HepG2 (cell line): ENCODE results near the gene COASY. TPM values are rescaled to one million over a fixed set of nuclear protein-coding genes. Genes with fewer than 3 reads are reported as not detected.

Experiments
- ARNTL ChIP-seq: sonication (generic); formaldehyde crosslinking; IDR thresholded peaks from 2 replicates; pipeline ENCODE4 v1.4.0; 2020; ENCODE audit warnings: mild to moderate bottlenecking, missing genetic modification reagents
- MTF1 ChIP-seq: sonication (generic); formaldehyde crosslinking; IDR thresholded peaks from 2 replicates; pipeline ENCODE4 v1.5.0; 2020; ENCODE audit warnings: missing genetic modification reagents
- PHF21A ChIP-seq: sonication (generic); formaldehyde crosslinking; IDR thresholded peaks from 2 replicates; pipeline ENCODE4 v1.5.0; 2020; ENCODE audit warnings: mild to moderate bottlenecking, missing genetic modification reagents
- SRSF4 ChIP-seq: fragments of 200-400 bp; formaldehyde crosslinking; IDR thresholded peaks from one replicate; pipeline ENCODE4 v1.6.1; 2018; ENCODE audit warnings: mild to moderate bottlenecking, low read depth, low read length, moderate library complexity; ENCODE audit not compliant: poor library complexity, severe bottlenecking
- U2AF2 ChIP-seq: fragments of 200-400 bp; formaldehyde crosslinking; IDR thresholded peaks from 2 replicates; pipeline ENCODE4 v1.6.1; 2017; ENCODE audit warnings: low read depth, mild to moderate bottlenecking, low read length
- ZBTB2 ChIP-seq: sonication (generic); formaldehyde crosslinking; IDR thresholded peaks from 2 replicates; pipeline ENCODE4 v1.8.0; 2022; ENCODE audit warnings: low read depth, missing genetic modification reagents
- ZBTB37 ChIP-seq: sonication (generic); formaldehyde crosslinking; IDR thresholded peaks from 2 replicates; pipeline ENCODE4 v1.4.0; 2020; ENCODE audit warnings: mild to moderate bottlenecking, missing genetic modification reagents
- ZNF225 ChIP-seq: sonication (generic); formaldehyde crosslinking; IDR thresholded peaks from 2 replicates; pipeline ENCODE4 v1.4.0; 2020; ENCODE audit warnings: mild to moderate bottlenecking, missing genetic modification reagents
- ZNF549 ChIP-seq: sonication (generic); formaldehyde crosslinking; IDR thresholded peaks from 2 replicates; pipeline ENCODE4 v1.5.0; 2020; ENCODE audit warnings: missing genetic modification reagents
- ZNF563 ChIP-seq: sonication (generic); formaldehyde crosslinking; IDR thresholded peaks from 2 replicates; pipeline ENCODE4 v1.8.0; 2022; ENCODE audit warnings: mild to moderate bottlenecking, moderate library complexity, missing genetic modification reagents
- polyA plus RNA-seq, 8 experiments: library from polyadenylated mRNA; depleted of rRNA in 3 of 8; stranded (reverse) in 7 of 8; unstranded in 1 of 8; fragments of >200 nt; fragmentation: Illumina TruSeq in 4 of 8; extraction: Trizol in 4 of 8; gene quantifications; 2 replicates each; pipeline versions ENCODE4 v1.2.1 to v1.2.3, GENCODE V29; 2011 to 2016; ENCODE audit warnings: low read depth in 4 of 8, missing spikeins in 1 of 8, mixed read lengths in 1 of 8; ENCODE audit not compliant: insufficient read depth in 1 of 8
- total RNA-seq, 5 experiments: library from RNA; depleted of rRNA; stranded (reverse); fragments of >200 nt; fragmentation: Illumina TruSeq; extraction: Trizol; gene quantifications; 2 replicates each; pipeline ENCODE4 v1.2.3, GENCODE V29; 2016; ENCODE audit warnings: low read depth in 1 of 5
- TF ChIP-seq, protein P1 (sequence below): sonication (generic); formaldehyde crosslinking; IDR thresholded peaks from 2 replicates; pipeline ENCODE4 v1.4.0; 2020; ENCODE audit warnings: missing genetic modification reagents
- TF ChIP-seq, protein P2 (sequence below): fragments of 450-650 bp; IDR thresholded peaks from 2 replicates; pipeline ENCODE4 v1.6.1; 2016
- TF ChIP-seq, protein P3 (sequence below): sonication (generic); formaldehyde crosslinking; IDR thresholded peaks from 2 replicates; pipeline ENCODE4 v1.4.0; 2020; ENCODE audit warnings: missing genetic modification reagents, borderline replicate concordance

Gene COASY
- total and polyA plus RNA-seq, 2 of the 13 experiments (the other 11 are each of a cell fraction or from before 2014, with no cell fraction given), result 90.7 to 125 TPM

- TF ChIP-seq, protein P1, sequence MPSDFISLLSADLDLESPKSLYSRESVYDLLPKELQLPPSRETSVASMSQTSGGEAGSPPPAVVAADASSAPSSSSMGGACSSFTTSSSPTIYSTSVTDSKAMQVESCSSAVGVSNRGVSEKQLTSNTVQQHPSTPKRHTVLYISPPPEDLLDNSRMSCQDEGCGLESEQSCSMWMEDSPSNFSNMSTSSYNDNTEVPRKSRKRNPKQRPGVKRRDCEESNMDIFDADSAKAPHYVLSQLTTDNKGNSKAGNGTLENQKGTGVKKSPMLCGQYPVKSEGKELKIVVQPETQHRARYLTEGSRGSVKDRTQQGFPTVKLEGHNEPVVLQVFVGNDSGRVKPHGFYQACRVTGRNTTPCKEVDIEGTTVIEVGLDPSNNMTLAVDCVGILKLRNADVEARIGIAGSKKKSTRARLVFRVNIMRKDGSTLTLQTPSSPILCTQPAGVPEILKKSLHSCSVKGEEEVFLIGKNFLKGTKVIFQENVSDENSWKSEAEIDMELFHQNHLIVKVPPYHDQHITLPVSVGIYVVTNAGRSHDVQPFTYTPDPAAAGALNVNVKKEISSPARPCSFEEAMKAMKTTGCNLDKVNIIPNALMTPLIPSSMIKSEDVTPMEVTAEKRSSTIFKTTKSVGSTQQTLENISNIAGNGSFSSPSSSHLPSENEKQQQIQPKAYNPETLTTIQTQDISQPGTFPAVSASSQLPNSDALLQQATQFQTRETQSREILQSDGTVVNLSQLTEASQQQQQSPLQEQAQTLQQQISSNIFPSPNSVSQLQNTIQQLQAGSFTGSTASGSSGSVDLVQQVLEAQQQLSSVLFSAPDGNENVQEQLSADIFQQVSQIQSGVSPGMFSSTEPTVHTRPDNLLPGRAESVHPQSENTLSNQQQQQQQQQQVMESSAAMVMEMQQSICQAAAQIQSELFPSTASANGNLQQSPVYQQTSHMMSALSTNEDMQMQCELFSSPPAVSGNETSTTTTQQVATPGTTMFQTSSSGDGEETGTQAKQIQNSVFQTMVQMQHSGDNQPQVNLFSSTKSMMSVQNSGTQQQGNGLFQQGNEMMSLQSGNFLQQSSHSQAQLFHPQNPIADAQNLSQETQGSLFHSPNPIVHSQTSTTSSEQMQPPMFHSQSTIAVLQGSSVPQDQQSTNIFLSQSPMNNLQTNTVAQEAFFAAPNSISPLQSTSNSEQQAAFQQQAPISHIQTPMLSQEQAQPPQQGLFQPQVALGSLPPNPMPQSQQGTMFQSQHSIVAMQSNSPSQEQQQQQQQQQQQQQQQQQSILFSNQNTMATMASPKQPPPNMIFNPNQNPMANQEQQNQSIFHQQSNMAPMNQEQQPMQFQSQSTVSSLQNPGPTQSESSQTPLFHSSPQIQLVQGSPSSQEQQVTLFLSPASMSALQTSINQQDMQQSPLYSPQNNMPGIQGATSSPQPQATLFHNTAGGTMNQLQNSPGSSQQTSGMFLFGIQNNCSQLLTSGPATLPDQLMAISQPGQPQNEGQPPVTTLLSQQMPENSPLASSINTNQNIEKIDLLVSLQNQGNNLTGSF, result no peak
- TF ChIP-seq ZNF225 (no peak), ZNF549 (CRISPR knock-in tag) (no peak), ARNTL (no peak), ZNF563 (CRISPR knock-in tag) (no peak), U2AF2 (no peak), PHF21A (CRISPR knock-in tag) (peak; percentile 53; the same call in 1 of the 2 replicates), MTF1 (no peak), SRSF4 (no peak), ZBTB37 (CRISPR knock-in tag) (0 out of 2 replicates have a peak, but pooled peaks have one; percentile 23), ZBTB2 (CRISPR knock-in tag) (peak; percentile 92)
- TF ChIP-seq, protein P2, sequence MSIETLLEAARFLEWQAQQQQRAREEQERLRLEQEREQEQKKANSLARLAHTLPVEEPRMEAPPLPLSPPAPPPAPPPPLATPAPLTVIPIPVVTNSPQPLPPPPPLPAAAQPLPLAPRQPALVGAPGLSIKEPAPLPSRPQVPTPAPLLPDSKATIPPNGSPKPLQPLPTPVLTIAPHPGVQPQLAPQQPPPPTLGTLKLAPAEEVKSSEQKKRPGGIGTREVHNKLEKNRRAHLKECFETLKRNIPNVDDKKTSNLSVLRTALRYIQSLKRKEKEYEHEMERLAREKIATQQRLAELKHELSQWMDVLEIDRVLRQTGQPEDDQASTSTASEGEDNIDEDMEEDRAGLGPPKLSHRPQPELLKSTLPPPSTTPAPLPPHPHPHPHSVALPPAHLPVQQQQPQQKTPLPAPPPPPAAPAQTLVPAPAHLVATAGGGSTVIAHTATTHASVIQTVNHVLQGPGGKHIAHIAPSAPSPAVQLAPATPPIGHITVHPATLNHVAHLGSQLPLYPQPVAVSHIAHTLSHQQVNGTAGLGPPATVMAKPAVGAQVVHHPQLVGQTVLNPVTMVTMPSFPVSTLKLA, result no peak
- TF ChIP-seq, protein P3, sequence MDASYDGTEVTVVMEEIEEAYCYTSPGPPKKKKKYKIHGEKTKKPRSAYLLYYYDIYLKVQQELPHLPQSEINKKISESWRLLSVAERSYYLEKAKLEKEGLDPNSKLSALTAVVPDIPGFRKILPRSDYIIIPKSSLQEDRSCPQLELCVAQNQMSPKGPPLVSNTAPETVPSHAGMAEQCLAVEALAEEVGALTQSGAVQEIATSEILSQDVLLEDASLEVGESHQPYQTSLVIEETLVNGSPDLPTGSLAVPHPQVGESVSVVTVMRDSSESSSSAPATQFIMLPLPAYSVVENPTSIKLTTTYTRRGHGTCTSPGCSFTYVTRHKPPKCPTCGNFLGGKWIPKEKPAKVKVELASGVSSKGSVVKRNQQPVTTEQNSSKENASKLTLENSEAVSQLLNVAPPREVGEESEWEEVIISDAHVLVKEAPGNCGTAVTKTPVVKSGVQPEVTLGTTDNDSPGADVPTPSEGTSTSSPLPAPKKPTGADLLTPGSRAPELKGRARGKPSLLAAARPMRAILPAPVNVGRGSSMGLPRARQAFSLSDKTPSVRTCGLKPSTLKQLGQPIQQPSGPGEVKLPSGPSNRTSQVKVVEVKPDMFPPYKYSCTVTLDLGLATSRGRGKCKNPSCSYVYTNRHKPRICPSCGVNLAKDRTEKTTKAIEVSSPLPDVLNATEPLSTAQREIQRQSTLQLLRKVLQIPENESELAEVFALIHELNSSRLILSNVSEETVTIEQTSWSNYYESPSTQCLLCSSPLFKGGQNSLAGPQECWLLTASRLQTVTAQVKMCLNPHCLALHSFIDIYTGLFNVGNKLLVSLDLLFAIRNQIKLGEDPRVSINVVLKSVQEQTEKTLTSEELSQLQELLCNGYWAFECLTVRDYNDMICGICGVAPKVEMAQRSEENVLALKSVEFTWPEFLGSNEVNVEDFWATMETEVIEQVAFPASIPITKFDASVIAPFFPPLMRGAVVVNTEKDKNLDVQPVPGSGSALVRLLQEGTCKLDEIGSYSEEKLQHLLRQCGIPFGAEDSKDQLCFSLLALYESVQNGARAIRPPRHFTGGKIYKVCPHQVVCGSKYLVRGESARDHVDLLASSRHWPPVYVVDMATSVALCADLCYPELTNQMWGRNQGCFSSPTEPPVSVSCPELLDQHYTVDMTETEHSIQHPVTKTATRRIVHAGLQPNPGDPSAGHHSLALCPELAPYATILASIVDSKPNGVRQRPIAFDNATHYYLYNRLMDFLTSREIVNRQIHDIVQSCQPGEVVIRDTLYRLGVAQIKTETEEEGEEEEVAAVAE (CRISPR knock-in tag), result no peak
Observed at GRCh38 chr17:42531455-42532354, 30.2 kb upstream of the COASY start (continued).
